H1 (cell line): ENCODE measurements around the gene FOXP4. TPM values are rescaled to one million over a fixed set of nuclear protein-coding genes. Genes with fewer than 3 reads are reported as not detected.

Experiments used
- BCL11A ChIP-seq, 2 experiments: IDR thresholded peaks; one replicate each; pipeline ENCODE4 v1.6.1; 2011; ENCODE audit warnings: low read depth in 2 of 2, low read length in 2 of 2, mild to moderate bottlenecking in 2 of 2
- BRCA1 ChIP-seq: IDR thresholded peaks from 2 replicates; pipeline ENCODE4 v1.6.1; 2012; ENCODE audit warnings: low read depth, low read length, improper control_type of control experiment
- FOSL1 ChIP-seq: IDR thresholded peaks from 2 replicates; pipeline ENCODE4 v1.6.1; 2011; ENCODE audit warnings: mild to moderate bottlenecking, low read depth, low read length, moderate library complexity; ENCODE audit not compliant: insufficient read depth
- JUND ChIP-seq: IDR thresholded peaks from 2 replicates; pipeline ENCODE4 v1.6.1; 2011; ENCODE audit warnings: mild to moderate bottlenecking, improper control_type of control experiment, low read length
- MAX ChIP-seq: IDR thresholded peaks from 2 replicates; pipeline ENCODE4 v1.6.1; 2012; ENCODE audit warnings: inconsistent platforms
- NANOG ChIP-seq: IDR thresholded peaks from 2 replicates; pipeline ENCODE4 v1.6.1; 2011; ENCODE audit warnings: low read length, low read depth, mild to moderate bottlenecking, inconsistent platforms; ENCODE audit not compliant: insufficient read depth, poor library complexity, severe bottlenecking
- PHF8 ChIP-seq: fragments of 200-600 bp; sonication (generic); conservative IDR thresholded peaks from 2 replicates; pipeline ENCODE4 v1.7.1; 2012; ENCODE audit warnings: low read depth, mild to moderate bottlenecking, inconsistent platforms, low read length, moderate library complexity
- POLR2AphosphoS5 ChIP-seq: IDR thresholded peaks from 2 replicates; pipeline ENCODE4 v1.6.1; 2011; ENCODE audit warnings: low read depth, low read length
- RAD21 ChIP-seq, 2 experiments: IDR thresholded peaks in 1 of 2; conservative IDR thresholded peaks in 1 of 2; 2 replicates each; pipeline ENCODE4 v1.6.1; 2011; ENCODE audit warnings: low read depth in 2 of 2, low read length in 2 of 2, improper control_type of control experiment in 1 of 2, inconsistent platforms in 1 of 2, mild to moderate bottlenecking in 1 of 2, moderate library complexity in 1 of 2
- SIN3A ChIP-seq, 2 experiments: IDR thresholded peaks in 1 of 2; conservative IDR thresholded peaks in 1 of 2; 2 replicates each; pipeline ENCODE4 v1.6.1; 2011 to 2012; ENCODE audit warnings: low read length in 2 of 2, improper control_type of control experiment in 1 of 2, low read depth in 1 of 2, mild to moderate bottlenecking in 1 of 2
- TAF1 ChIP-seq: IDR thresholded peaks from 2 replicates; pipeline ENCODE4 v1.6.1; 2011; ENCODE audit warnings: mild to moderate bottlenecking, low read depth, low read length
- TCF12 ChIP-seq: IDR thresholded peaks from 2 replicates; pipeline ENCODE4 v1.6.1; 2011; ENCODE audit warnings: low read depth, mild to moderate bottlenecking, low read length
- YY1 ChIP-seq: IDR thresholded peaks from 2 replicates; pipeline ENCODE4 v1.6.1; 2011; ENCODE audit warnings: low read depth, mild to moderate bottlenecking, low read length
- ZNF274 ChIP-seq: IDR thresholded peaks from 2 replicates; pipeline ENCODE4 v1.7.0; 2012; ENCODE audit warnings: low read length, borderline replicate concordance; ENCODE audit errors: extremely low read depth
- polyA plus RNA-seq, 7 experiments: library from polyadenylated mRNA; depleted of rRNA in 3 of 7; stranded (reverse) in 5 of 7; unstranded in 2 of 7; fragments of >200 nt in 5 of 7; fragments of 200-250 nt in 2 of 7; gene quantifications; 1 replicate in 5 of 7; 2 replicates in 1 of 7; 4 replicates in 1 of 7; pipeline versions ENCODE4 v1.2.1 to v1.2.3, GENCODE V29; 2011 to 2013; ENCODE audit warnings: missing spikeins in 2 of 7, mixed read lengths in 2 of 7
- total RNA-seq: library from RNA; stranded (reverse); fragmentation: NEBNext Ultra II Directional; extraction: Animal tissue kit (Norgen Biotek cat#: 25700); gene quantifications from 2 replicates; pipeline ENCODE4 v1.2.1, GENCODE V29; 2021
- TF ChIP-seq, protein P1 (sequence below): IDR thresholded peaks from 2 replicates; pipeline ENCODE4 v1.6.1; 2011; ENCODE audit warnings: low read length, improper control_type of control experiment

FOXP4 gene
- total and polyA plus RNA-seq, 2 of the 8 experiments (the other 6 are each of a cell fraction or from before 2014, with no cell fraction given): 4.8 to 13.3 TPM

DNA sequence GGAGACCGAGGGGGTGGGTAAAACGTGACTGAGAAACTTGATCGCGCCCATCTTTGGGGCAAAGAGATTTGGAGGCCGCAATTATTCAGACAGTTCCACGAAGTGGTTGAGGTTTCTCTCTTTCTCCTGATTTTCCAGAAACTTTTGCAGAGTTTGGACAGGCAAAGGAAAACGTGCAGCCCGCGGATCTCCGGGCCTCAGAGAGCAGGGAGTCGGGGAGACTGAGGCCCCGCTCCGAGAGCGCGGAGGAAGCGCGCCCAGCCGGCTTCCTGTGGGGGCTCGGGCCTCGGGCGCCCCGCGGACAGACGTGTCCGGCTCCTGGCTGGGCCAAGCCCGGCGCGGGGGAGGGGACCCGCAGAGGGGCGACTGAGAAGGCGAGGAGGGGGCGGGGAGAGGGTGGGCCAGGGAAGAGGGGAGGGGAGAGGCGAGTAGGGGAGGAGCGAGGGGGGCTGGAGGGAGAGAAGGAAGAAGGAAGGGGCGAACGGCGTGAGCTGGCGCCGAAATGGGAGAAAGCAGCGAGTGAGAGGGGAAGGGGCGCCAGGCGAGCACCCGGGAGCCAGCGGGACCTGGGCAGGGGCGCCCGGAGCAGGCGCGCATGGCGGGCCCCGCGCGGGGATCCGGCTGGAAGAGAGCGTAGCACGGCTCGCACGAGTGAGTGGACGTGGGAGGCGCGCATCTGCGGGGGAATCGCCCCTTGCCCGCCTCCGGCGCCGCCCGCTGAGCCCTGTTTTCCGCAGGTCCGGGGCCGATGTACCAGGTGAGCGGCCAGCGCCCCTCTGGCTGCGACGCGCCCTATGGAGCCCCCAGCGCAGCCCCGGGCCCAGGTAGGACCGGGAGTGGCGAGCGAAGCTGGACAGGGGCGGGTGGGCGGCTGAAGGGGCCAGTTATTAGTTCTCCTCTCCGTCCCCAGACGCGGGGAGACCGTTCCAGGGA lies 92.1 kb downstream of the FOXP4 start, which contains the start of gene MDFI (continued):
- TF ChIP-seq SIN3A (conservative IDR thresholded peaks at IDR 0.05 in 1 of 2, IDR thresholded peaks at IDR 0.05 in 1 of 2; ENCODE audit: low read depth in 1 of 2, low read length in 2 of 2): 0 out of 4 replicates have a peak, but pooled peaks of 1 of the 2 experiments have one; percentile 12
- no peak for TF ChIP-seq MAX
- TF ChIP-seq POLR2AphosphoS5: no peak
- no peak for TF ChIP-seq NANOG
- no peak; the same call in 1 of the 2 replicates for TF ChIP-seq YY1
- TF ChIP-seq FOSL1: no peak
- TF ChIP-seq BCL11A (IDR thresholded peaks at IDR 0.05; ENCODE audit: low read depth in 2 of 2, low read length in 2 of 2): no peak
- TF ChIP-seq PHF8: no peak; the same call in 1 of the 2 replicates
- no peak for TF ChIP-seq JUND
- no peak for TF ChIP-seq ZNF274
- TF ChIP-seq TAF1: no peak
- TF ChIP-seq BRCA1: no peak
- TF ChIP-seq TCF12: no peak
- TF ChIP-seq, protein P1, sequence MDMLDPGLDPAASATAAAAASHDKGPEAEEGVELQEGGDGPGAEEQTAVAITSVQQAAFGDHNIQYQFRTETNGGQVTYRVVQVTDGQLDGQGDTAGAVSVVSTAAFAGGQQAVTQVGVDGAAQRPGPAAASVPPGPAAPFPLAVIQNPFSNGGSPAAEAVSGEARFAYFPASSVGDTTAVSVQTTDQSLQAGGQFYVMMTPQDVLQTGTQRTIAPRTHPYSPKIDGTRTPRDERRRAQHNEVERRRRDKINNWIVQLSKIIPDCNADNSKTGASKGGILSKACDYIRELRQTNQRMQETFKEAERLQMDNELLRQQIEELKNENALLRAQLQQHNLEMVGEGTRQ: no peak
- no peak; a peak in 1 of 4 replicates for TF ChIP-seq RAD21 (IDR thresholded peaks at IDR 0.05 in 1 of 2, conservative IDR thresholded peaks at IDR 0.05 in 1 of 2; ENCODE audit: low read depth in 2 of 2, low read length in 2 of 2)
- TF ChIP-seq, all 59 proteins: peak for 7
